DMS53 treated with DMSO at 0.1 percent for 48 hours (cell line): ENCODE data around the gene OR4C6.
A peak's percentile ranks its signal among the peaks of the same experiment; 100 is the strongest.

ENCODE experiments used
- DNase-seq: peaks from one replicate; lab custom pipeline; 2025; ENCODE audit not compliant: unreplicated experiment; lab: John Stamatoyannopoulos, UW

OR4C6 gene

GRCh38 chr11:55661901-55662300 is at the start of gene OR4C6:
TSS of gene OR4C6 (plus strand) at chr11:55662201. CDS start at chr11:55665167, 2,966 bp downstream.
- DNase-seq: no peak

DNA sequence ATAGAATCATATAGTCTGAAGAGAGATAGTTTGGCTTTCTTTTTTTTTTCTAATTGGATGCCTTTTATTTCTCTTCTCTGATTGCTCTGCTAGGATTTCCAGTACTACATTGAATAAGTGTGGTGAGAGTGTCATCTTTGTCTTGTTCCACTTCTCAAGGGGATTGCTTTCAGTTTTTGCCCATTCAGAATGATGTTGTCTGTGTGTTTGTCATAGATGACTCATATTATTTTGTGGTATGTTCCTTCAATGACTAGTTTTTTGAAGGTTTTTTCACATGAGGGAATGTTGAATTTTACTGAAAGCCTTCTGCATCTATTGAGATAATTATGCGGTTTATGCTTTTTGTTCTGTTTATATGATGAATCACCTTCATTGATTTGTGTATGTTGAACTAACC is 37.5 kb upstream of the OR4C6 start:
- no peak for DNase-seq

DNA sequence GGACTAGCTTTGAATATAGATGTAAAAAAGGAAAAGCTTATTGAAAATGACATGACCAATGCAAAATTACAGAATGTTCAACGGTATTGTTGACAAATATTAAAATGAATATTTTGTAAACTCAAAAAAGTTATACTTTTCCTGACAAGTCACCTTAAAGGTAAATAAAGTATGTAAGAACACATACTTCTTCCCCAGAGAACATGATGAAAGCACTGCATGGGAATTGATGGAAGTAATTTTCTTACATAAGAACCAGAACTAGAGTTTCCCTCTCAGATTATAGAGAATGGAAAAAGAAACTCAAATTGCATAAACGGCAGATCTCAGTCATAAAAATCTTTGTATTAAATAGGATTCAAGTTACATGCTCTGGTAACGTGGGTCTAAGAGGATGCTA is 27.2 kb upstream of the OR4C6 start, which contains the start of gene OR4P4:
TSS of gene OR4P4 (plus strand) at position 301 of the 400 bp plus-strand sequence.
- no peak for DNase-seq

GRCh38 chr11:55648027-55648426 is 14.0 kb upstream of the OR4C6 start, which contains the start of gene OR4S2:
TSS of gene OR4S2 (plus strand) at chr11:55648327. CDS start at chr11:55650904, 2,577 bp downstream.
- no peak for DNase-seq

- DNase-seq: no peak
These were observed 9.4 kb upstream of the OR4C6 start for GRCh38 chr11:55652560-55652959.

DNA sequence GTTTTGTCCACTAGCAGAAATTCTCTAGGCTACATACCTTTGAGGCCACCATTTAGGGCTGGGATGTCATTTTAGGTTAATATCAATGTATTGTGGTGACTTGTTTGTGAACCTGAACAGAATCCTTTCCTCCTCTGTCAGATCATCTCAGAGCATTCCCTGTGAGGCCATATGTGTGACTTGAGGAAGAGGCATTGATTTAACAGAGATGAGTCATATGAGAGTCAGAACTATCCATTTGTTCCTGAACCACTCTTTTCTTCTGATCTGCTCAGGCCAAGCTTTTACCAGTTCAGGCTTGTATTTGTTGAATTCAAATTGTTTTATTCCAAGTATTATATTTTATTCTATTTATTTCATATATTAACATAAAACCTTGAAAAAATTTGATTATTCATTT is 6.9 kb upstream of the OR4C6 start:
- DNase-seq: no peak

DNA sequence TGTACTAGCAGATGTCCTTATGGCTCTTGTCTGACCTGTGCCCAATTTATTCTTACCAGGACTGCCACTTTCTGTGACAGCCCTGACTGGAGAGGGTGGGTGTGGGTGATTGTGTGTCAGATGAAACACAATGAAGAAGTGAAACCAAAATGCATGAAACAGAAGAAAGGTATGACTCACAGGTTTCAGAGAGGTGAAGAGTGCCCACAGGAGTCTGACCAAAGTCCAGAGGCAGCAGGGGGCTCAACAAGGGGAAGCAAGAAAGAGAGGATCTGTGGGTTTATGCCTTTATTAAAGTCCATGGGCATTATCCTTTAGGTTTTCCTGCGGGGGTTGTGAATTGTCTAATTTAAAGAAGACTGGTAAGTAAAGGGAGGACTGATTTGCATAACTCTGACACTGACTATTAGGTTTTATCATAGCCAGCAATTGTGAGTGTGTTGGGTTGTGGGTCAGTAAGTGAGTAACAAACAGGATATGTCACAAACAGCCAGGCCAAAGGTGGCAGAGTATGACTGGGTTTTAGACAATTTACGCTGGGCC is 3.9 kb upstream of the OR4C6 start:
- DNase-seq: no peak

DNA sequence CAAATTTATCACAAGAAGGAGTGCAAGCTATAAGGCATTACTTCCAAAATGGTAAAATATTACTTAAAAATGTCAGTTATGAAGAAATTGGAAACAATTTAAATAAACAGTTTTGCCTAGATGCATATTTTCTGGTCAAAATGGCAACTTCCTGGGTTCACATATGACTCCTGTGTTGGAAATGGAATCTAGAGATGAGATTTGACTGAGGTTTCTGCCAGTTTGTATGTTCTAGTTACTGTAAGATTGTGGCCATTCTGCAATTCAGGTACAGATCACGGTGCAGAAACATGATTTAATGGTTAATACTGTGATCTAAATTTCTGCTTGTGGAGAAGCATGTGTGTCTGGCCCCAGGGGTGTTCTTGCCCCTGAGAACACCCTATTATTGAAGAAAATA is 3.4 kb upstream of the OR4C6 start:
- DNase-seq: no peak

GRCh38 chr11:55669376-55669775 is 7.4 kb downstream of the OR4C6 start:
- no peak for DNase-seq

GRCh38 chr11:55673860-55674259 is 11.9 kb downstream of the OR4C6 start:
- DNase-seq: no peak

- DNase-seq: no peak
These were observed 35.8 kb downstream of the OR4C6 start for GRCh38 chr11:55697817-55698216.

DNA sequence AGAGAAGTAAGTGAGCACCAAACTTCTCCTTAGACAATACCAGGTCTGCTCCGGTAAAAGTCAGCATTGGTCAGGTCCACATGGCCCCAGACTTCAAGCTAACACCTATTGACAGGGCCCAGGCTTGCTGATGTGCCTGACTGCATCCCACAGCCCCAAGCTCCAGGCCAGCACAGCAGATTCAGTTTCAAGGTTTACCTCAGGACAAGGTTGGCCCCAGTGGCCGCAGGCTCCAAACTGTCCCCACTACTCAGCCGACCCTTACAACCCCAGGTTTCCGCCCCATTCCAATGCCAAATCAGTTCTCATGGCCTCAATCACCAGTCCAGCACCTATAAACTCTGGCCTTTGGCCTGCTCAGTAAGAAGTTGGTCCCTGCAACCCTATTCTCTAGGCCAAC is 39.4 kb downstream of the OR4C6 start:
- DNase-seq: no peak

- peak; percentile 3 for DNase-seq
These were observed 45.0 kb downstream of the OR4C6 start for GRCh38 chr11:55707029-55707428.

DNA sequence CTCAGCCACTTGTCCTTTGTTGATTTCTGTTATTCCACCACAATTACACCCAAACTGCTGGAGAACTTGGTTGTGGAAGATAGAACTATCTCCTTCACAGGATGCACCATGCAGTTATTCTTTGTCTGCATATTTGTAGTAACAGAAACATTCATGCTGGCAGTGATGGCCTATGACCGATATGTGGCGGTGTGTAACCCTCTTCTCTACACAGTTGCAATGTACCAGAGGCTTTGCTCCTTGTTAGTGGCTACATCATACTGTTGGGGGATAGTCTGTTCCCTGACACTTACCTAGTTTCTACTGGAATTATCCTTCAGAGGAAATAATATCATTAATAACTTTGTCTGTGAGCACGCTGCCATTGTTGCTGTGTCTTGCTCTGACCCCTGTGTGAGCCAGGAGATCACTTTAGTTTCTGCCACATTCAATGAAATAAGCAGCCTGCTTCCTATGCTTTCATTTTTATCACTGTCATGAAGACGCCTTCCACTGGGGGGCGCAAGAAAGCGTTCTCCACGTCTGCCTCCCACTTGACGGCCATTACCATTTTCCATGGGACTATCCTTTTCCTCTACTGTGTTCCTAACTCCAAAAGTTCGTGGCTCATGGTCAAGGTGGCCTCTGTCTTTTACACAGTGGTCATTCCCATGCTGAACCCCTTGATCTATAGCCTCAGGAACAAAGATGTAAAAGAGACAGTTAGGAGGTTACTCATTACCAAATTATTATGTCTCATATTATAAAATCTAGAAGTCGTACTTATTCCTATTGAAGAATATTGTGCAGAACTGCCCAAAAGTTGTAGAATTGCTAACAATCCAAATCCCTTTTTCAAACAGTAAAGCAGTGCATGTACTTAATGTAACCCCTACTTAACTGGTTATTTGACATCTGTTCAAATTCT is 53.2 kb downstream of the OR4C6 start:
- DNase-seq: no peak
